Neural cell (in vitro differentiated cells): Measurements from ENCODE around the gene TRPM3. TPM values are rescaled to one million over a fixed set of nuclear protein-coding genes. Genes with fewer than 3 reads are reported as not detected.

Experiments used
- H2AFZ ChIP-seq: fragments of 200-600, 300-800 bp; sonication (generic), shearing (Covaris generic); 2 replicates; pipeline ENCODE4 v1.6.0; 2014; ENCODE audit warnings: low read depth, mild to moderate bottlenecking, antibody characterized with exemption, low read length, moderate library complexity
- H3F3A ChIP-seq: fragments of 200-600 bp; shearing (Covaris generic); 2 replicates; pipeline ENCODE4 v1.6.1; 2016; ENCODE audit warnings: mild to moderate bottlenecking, moderate library complexity, mixed read lengths, antibody characterized with exemption, low read length; ENCODE audit not compliant: insufficient read depth, poor library complexity, severe bottlenecking
- H3K27ac ChIP-seq: fragments of 200-600, 300-800 bp; sonication (generic), shearing (Covaris generic); 2 replicates; pipeline ENCODE4 v1.5.1; 2014; ENCODE audit warnings: mild to moderate bottlenecking, low read length, moderate library complexity
- H3K27me3 ChIP-seq: fragments of 300-800, 200-600 bp; sonication (generic), shearing (Covaris generic); 2 replicates; pipeline ENCODE4 v1.6.0; 2014; ENCODE audit warnings: mild to moderate bottlenecking, low read depth, low read length, moderate library complexity; ENCODE audit not compliant: insufficient read depth
- H3K36me3 ChIP-seq: fragments of 300-800, 200-600 bp; sonication (generic), shearing (Covaris generic); 2 replicates; pipeline ENCODE4 v1.5.1; 2014; ENCODE audit warnings: mild to moderate bottlenecking, antibody characterized with exemption, low read length, moderate library complexity; ENCODE audit not compliant: insufficient read depth
- H3K4me2 ChIP-seq: fragments of 300-800, 200-600 bp; sonication (generic), shearing (Covaris generic); 2 replicates; pipeline ENCODE4 v1.6.0; 2014; ENCODE audit warnings: mild to moderate bottlenecking, low read length
- H3K4me3 ChIP-seq: fragments of 300-800, 200-600 bp; sonication (generic), shearing (Covaris generic); 2 replicates; pipeline ENCODE4 v1.5.1; 2014; ENCODE audit warnings: mild to moderate bottlenecking, low read length, moderate library complexity
- H3K79me2 ChIP-seq: fragments of 200-600 bp; shearing (Covaris generic); replicated peaks from 2 replicates; pipeline ENCODE4 v1.6.0; 2014; ENCODE audit warnings: mild to moderate bottlenecking, low read length, moderate library complexity; ENCODE audit not compliant: insufficient read depth
- H3K9ac ChIP-seq: fragments of 300-800, 200-600 bp; sonication (generic), shearing (Covaris generic); 2 replicates; pipeline ENCODE4 v1.6.1; 2016; ENCODE audit warnings: mild to moderate bottlenecking, low read length, mixed read lengths
- H3K9me2 ChIP-seq: fragments of 200-600 bp; shearing (Covaris generic); 2 replicates; pipeline ENCODE4 v1.6.1; 2016; ENCODE audit warnings: mild to moderate bottlenecking, low read length, mixed read lengths; ENCODE audit not compliant: insufficient read depth
- H3K9me3 ChIP-seq: fragments of 200-600, 300-800 bp; sonication (generic), shearing (Covaris generic); 2 replicates; pipeline ENCODE4 v1.6.1; 2016; ENCODE audit warnings: mild to moderate bottlenecking, mixed run types, low read length, moderate library complexity, mixed read lengths
- H4K20me1 ChIP-seq: fragments of 200-600 bp; shearing (Covaris generic); 2 replicates; pipeline ENCODE4 v1.6.1; 2016; ENCODE audit warnings: mild to moderate bottlenecking, mixed run types; ENCODE audit not compliant: insufficient read depth
- EP300 ChIP-seq: fragments of 450-650 bp; conservative IDR thresholded peaks from 2 replicates; pipeline ENCODE4 v1.6.1; 2014; ENCODE audit warnings: antibody characterized with exemption, mild to moderate bottlenecking, moderate library complexity; ENCODE audit not compliant: poor library complexity, severe bottlenecking
- EZH2 ChIP-seq: fragments of 200-600, 300-800 bp; shearing (Covaris generic), sonication (generic); IDR thresholded peaks from 2 replicates; pipeline ENCODE4 v1.6.1; 2014; ENCODE audit warnings: antibody characterized with exemption, low read length, borderline replicate concordance, mild to moderate bottlenecking; ENCODE audit not compliant: insufficient read depth, poor library complexity, severe bottlenecking
- MXI1 ChIP-seq: fragments of 450-650 bp; conservative IDR thresholded peaks from 2 replicates; pipeline ENCODE4 v1.6.1; 2014; ENCODE audit warnings: antibody characterized with exemption, mild to moderate bottlenecking; ENCODE audit not compliant: poor library complexity, severe bottlenecking
- POLR2AphosphoS5 ChIP-seq: IDR thresholded peaks from 2 replicates; pipeline ENCODE4 v1.6.1; 2012
- RAD21 ChIP-seq: fragments of 450-650 bp; conservative IDR thresholded peaks from 2 replicates; pipeline ENCODE4 v1.6.1; 2014; ENCODE audit warnings: antibody characterized with exemption, mild to moderate bottlenecking, moderate library complexity
- SMC3 ChIP-seq: fragments of 450-650 bp; conservative IDR thresholded peaks from 2 replicates; pipeline ENCODE4 v1.6.1; 2014; ENCODE audit warnings: antibody characterized with exemption, mild to moderate bottlenecking, moderate library complexity; ENCODE audit not compliant: poor library complexity
- TAF1 ChIP-seq: IDR thresholded peaks from 2 replicates; pipeline ENCODE4 v1.6.1; 2012; ENCODE audit warnings: low read depth
- polyA plus RNA-seq: library from polyadenylated mRNA; depleted of rRNA; stranded (reverse); fragments of >200 nt; gene quantifications from 2 replicates; pipeline ENCODE4 v1.2.3, GENCODE V29; 2014
- TF ChIP-seq, protein P1 (sequence below): IDR thresholded peaks from 2 replicates; pipeline ENCODE4 v1.6.1; 2012; ENCODE audit warnings: borderline replicate concordance
- TF ChIP-seq, protein P2 (sequence below): fragments of 450-650 bp; IDR thresholded peaks from 2 replicates; pipeline ENCODE4 v1.5.1; 2014; ENCODE audit warnings: antibody characterized with exemption, mild to moderate bottlenecking, moderate library complexity; ENCODE audit not compliant: poor library complexity, severe bottlenecking

TRPM3 gene
- polyA plus RNA-seq, 1 donor from 2014 or later = 1.3 TPM

DNA sequence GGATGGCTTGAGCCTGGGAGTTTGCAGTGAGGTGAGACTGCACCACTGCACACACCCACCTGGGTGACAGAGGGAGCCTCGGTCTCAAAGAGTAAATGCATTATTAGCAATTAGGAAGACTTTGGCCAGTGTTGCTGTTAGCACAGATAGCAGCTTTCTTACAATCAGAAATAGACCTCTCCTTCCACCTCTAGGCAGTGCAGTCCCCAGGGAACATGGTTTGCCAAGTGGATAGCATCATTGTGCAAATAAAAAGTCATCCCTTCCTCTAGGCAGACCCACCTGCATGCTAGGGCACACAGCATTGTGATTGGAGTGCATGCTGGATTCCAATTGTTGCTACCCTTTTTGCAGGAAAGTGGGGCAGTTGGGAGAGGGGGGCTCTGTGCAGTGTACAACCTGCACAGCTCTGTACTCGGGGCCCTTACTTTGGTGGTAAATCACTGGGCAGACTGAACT, 629.1 kb downstream of the TRPM3 start:
- Histone ChIP-seq H4K20me1 (no peaks in the 10 kb centered on the region), H3K27ac (no peak overlapping the region), H3K27me3 (no peaks in the 10 kb centered on the region), H3K9me3 (no peaks in the 10 kb centered on the region), H3K4me2 (no peak overlapping the region), H2AFZ (no peak overlapping the region), H3K9me2 (no peaks in the 10 kb centered on the region), H3K9ac (no peak overlapping the region), H3K36me3 (no peaks in the 10 kb centered on the region), H3F3A (no peaks in the 10 kb centered on the region), H3K4me3 (no peak overlapping the region), H3K79me2 (no peaks in the 10 kb centered on the region)
- TF ChIP-seq MXI1 = no peak
- no peak for TF ChIP-seq EZH2
- TF ChIP-seq POLR2AphosphoS5 = no peak
- TF ChIP-seq RAD21 = no peak
- TF ChIP-seq, protein P1, sequence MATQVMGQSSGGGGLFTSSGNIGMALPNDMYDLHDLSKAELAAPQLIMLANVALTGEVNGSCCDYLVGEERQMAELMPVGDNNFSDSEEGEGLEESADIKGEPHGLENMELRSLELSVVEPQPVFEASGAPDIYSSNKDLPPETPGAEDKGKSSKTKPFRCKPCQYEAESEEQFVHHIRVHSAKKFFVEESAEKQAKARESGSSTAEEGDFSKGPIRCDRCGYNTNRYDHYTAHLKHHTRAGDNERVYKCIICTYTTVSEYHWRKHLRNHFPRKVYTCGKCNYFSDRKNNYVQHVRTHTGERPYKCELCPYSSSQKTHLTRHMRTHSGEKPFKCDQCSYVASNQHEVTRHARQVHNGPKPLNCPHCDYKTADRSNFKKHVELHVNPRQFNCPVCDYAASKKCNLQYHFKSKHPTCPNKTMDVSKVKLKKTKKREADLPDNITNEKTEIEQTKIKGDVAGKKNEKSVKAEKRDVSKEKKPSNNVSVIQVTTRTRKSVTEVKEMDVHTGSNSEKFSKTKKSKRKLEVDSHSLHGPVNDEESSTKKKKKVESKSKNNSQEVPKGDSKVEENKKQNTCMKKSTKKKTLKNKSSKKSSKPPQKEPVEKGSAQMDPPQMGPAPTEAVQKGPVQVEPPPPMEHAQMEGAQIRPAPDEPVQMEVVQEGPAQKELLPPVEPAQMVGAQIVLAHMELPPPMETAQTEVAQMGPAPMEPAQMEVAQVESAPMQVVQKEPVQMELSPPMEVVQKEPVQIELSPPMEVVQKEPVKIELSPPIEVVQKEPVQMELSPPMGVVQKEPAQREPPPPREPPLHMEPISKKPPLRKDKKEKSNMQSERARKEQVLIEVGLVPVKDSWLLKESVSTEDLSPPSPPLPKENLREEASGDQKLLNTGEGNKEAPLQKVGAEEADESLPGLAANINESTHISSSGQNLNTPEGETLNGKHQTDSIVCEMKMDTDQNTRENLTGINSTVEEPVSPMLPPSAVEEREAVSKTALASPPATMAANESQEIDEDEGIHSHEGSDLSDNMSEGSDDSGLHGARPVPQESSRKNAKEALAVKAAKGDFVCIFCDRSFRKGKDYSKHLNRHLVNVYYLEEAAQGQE = no peak
- TF ChIP-seq, protein P2, sequence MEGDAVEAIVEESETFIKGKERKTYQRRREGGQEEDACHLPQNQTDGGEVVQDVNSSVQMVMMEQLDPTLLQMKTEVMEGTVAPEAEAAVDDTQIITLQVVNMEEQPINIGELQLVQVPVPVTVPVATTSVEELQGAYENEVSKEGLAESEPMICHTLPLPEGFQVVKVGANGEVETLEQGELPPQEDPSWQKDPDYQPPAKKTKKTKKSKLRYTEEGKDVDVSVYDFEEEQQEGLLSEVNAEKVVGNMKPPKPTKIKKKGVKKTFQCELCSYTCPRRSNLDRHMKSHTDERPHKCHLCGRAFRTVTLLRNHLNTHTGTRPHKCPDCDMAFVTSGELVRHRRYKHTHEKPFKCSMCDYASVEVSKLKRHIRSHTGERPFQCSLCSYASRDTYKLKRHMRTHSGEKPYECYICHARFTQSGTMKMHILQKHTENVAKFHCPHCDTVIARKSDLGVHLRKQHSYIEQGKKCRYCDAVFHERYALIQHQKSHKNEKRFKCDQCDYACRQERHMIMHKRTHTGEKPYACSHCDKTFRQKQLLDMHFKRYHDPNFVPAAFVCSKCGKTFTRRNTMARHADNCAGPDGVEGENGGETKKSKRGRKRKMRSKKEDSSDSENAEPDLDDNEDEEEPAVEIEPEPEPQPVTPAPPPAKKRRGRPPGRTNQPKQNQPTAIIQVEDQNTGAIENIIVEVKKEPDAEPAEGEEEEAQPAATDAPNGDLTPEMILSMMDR = no peak
- no peak for TF ChIP-seq TAF1
- TF ChIP-seq EP300 = no peak
- no peak for TF ChIP-seq SMC3

DNA sequence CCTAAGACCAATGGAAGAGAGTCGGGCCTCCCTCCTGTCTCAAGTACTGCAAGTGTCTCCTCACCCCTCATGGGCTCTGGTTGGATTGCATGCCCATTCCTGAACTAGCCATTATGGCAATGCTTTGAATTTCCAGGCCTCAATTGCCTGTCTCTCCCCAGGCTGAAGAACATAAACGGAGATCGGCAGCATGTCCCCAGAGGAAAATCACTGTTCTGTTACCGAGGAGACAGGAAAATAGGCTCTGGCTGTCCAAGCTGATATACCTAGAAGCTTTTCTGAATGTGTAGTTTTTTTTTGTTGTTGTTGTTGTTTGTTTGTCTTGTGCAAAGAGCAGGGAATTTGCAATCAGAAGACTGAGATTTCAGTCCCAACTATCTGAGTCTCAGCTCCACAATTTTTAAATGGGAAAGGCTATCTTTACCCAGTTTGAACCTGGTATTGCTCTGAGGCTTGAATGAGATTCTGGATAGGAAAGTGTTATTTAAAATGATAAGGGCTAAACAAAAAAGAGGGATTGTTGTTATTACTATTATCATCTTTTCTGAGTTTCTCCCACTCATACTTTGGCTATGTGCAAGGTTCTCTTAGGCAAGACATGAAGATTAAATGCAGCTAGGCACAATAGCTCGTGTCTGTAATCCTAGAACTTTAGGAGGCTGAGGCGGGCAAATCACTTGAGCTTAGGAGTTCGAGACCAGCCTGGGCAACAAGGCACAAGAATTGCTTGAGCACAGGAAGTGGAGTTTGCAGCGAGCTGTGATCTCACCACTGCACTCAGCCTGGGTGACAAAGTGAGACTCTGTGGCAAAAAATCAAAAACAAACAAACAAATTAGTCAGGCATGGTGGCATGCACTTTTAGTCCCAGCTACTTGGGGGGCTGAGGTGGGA, 629.7 kb downstream of the TRPM3 start:
- Histone ChIP-seq H3K9me2 (no peaks in the 10 kb centered on the region), H2AFZ (no peak overlapping the region), H3F3A (no peaks in the 10 kb centered on the region), H3K27me3 (no peaks in the 10 kb centered on the region), H3K4me3 (no peak overlapping the region), H3K36me3 (no peaks in the 10 kb centered on the region), H3K9ac (no peak overlapping the region), H3K4me2 (no peak overlapping the region), H4K20me1 (no peaks in the 10 kb centered on the region), H3K9me3 (no peaks in the 10 kb centered on the region), H3K79me2 (no peaks in the 10 kb centered on the region), H3K27ac (no peak overlapping the region)
- TF ChIP-seq, protein P1 = no peak
- TF ChIP-seq, protein P2 = no peak
- TF ChIP-seq RAD21 = no peak
- TF ChIP-seq EZH2 = no peak
- TF ChIP-seq POLR2AphosphoS5 = peak; percentile 40
- no peak for TF ChIP-seq TAF1
- no peak for TF ChIP-seq MXI1
- TF ChIP-seq SMC3 = no peak
- peak; percentile 53 for TF ChIP-seq EP300
